Measurements from ENCODE around the gene C16orf86.
"Not testable (repeated sequence)": the region's sequence is repeated elsewhere in the genome, so short reads cannot be mapped to it uniquely, and the experiment has no call there.

Gene C16orf86

DNA sequence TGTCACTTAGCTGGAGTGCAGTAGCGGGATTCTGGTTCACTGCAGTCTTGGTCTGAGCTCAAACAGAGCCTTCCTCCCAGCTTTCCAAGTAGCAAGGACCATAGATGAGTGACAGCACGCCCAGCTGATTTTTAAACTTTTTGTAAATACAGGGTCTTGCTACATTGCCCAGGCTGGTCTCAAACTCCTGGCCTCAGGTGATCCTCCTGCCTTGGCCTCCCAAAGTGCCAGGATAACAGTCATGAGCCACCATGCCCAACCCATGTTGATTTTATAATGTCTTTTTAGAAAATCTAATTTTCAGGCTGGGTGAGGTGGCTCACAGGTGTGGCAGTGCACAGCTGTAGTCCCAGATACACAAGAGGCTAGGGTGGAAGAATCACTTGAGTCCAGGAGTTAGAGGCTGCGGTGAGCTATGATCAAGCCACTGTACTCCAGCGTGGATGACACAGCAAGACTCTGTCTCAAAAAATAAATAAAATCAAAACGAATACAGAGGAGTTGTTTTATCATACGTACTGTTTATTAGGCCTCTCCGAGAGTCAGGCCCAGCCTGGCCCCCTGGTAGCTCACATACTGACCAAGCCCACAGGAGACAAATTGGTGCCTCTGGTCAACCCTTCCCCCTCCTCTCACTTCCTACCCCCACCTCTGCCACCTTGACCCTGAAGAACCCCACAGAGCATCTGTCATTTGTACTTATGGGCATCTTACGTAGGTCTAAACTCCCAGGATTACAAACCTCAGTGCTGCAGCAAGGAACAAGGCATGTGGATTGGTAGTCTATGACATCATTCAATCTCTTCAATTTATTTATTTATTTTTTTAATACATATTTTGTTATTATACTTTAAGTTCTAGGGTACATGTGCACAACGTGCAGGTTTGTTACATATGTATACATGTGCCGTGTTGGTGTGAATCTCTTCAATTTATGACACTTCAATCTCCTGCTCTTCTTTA, 13.6 kb downstream of the C16orf86 start:
- H3K36me3 ChIP-seq = peaks cover 26% of the 10 kb centered on the region
- H3K27me3 ChIP-seq = no peaks in the 10 kb centered on the region
- peak overlapping the region; percentile 31 for H3K27ac ChIP-seq
- peaks cover 34 to 36% of the 10 kb centered on the region in 2 experiments for H3K4me1 ChIP-seq (ENCODE audit: control insufficient read depth in 1 of 2, insufficient read depth in 1 of 2, low read depth in 1 of 2, low read length in 1 of 2)
- H3K4me3 ChIP-seq (ENCODE audit: low read depth in 1 of 2, low read length in 1 of 2) = no peak overlapping the region
- TF ChIP-seq, protein P1, sequence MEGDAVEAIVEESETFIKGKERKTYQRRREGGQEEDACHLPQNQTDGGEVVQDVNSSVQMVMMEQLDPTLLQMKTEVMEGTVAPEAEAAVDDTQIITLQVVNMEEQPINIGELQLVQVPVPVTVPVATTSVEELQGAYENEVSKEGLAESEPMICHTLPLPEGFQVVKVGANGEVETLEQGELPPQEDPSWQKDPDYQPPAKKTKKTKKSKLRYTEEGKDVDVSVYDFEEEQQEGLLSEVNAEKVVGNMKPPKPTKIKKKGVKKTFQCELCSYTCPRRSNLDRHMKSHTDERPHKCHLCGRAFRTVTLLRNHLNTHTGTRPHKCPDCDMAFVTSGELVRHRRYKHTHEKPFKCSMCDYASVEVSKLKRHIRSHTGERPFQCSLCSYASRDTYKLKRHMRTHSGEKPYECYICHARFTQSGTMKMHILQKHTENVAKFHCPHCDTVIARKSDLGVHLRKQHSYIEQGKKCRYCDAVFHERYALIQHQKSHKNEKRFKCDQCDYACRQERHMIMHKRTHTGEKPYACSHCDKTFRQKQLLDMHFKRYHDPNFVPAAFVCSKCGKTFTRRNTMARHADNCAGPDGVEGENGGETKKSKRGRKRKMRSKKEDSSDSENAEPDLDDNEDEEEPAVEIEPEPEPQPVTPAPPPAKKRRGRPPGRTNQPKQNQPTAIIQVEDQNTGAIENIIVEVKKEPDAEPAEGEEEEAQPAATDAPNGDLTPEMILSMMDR (IDR thresholded peaks at IDR 0.05) = no peak
- no peaks in the 10 kb centered on the region for H3K9me3 ChIP-seq

DNA sequence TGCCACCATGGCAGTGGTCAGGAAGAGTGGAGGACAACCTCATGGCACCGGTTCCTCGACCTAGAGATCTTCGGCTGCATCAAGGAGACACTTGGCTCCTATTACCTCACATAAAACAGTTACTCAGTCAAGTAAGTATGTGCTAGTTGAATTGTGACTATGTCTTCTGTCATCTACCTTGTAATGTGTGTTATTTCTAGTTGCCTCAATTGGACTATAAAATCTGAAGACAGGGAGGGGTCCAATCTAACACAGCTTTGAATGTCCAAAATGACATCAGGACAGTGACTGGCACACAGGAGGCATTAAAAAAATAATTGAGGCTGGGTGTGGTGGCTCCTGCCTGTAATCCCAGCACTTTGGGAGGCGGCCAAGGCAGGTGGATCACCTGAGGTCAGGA, 17.2 kb downstream of the C16orf86 start:
- Histone ChIP-seq H3K4me1 (ENCODE audit: control insufficient read depth in 1 of 2, insufficient read depth in 1 of 2, low read depth in 1 of 2, low read length in 1 of 2) (peaks cover 61 to 63% of the 10 kb centered on the region in 2 experiments), H3K27me3 (no peaks in the 10 kb centered on the region), H3K4me3 (ENCODE audit: low read depth in 1 of 2, low read length in 1 of 2) (no peak overlapping the region), H3K27ac (peak overlapping the region; percentile 79), H3K9me3 (no peaks in the 10 kb centered on the region), H3K36me3 (peaks cover 13% of the 10 kb centered on the region)
- TF ChIP-seq, protein P1 (IDR thresholded peaks at IDR 0.05) = no peak

DNA sequence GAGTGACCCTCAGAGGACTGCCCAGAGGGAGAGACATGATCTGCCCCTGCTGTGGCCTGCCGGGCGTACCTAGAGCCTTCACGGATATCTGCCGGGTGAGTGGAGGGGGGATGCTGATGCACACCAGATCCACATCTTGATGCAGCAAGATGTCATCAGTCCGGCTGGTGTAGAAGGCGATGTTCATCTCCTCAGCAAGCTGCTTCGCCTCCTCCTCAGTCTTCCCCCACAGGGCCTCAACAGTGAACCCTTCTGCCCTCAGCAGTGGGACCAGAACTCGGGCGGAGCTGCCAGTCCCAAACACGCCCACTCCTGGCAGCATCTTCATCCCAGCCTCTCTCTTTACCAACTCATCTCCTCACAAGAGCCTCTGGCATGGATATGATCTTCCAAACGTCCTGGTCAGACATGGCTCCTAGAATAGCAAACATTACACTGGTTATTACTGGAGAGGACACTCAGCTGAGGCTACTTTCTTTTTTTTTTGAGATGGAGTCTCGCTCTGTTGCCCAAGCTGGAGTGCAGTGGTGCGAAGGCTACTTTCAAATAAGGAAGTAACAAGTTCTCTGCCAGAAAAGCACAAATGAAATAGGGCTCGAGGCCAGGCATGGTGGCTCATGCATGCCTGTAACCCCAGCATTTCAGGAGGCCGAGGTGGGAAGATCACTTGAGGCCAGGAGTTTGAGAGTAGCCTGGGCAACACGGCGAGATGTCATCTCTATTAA, 18.9 kb downstream of the C16orf86 start:
- Histone ChIP-seq H3K27ac (peak overlapping the region; percentile 79), H3K27me3 (no peaks in the 10 kb centered on the region), H3K4me3 (ENCODE audit: low read depth in 1 of 2, low read length in 1 of 2) (peak overlapping the region; percentile 15 to 18), H3K36me3 (peaks cover 5% of the 10 kb centered on the region), H3K4me1 (ENCODE audit: control insufficient read depth in 1 of 2, insufficient read depth in 1 of 2, low read depth in 1 of 2, low read length in 1 of 2) (peaks cover 78 to 80% of the 10 kb centered on the region in 2 experiments), H3K9me3 (no peaks in the 10 kb centered on the region)
- TF ChIP-seq, protein P1 (IDR thresholded peaks at IDR 0.05) = no peak

DNA sequence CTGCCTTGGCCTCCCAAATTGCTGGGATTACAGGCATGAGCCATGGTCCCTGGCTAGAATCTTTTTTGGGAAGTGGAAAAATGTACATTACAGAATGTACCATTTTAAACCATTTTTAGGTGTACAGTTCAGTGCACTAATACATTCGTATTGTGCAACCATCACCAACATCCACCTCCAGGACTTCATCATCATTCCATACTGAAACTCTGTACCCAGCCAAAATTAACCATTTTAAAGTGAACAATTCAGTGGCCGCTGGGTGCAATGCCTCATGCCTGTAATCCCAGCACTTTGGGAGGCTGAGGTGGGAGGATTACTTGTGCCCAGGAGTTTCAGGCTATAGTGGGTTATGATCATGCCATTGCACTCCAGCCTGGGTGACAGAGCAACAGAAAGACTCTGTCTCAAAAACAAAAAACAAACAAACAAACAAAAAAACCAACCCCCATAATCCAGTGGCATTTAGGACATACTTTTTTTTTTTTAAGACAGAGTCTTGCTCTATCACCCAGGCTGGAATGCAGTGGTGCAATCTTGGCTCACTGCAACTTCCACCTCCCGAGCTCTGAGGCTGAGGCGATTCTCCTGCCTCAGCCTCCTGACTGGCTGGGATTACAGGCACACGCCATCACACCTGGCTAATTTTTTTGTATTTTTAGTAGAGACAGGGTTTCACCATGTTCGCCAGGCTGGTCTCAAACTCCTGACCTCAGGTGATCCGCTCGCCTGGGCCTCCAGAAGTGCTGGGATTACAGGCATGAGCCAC, 27.1 kb downstream of the C16orf86 start:
- peaks cover 89 to 91% of the 10 kb centered on the region in 2 experiments for H3K4me1 ChIP-seq (ENCODE audit: control insufficient read depth in 1 of 2, insufficient read depth in 1 of 2, low read depth in 1 of 2, low read length in 1 of 2)
- not testable (repeated sequence) for H3K27me3 ChIP-seq; H3K36me3 ChIP-seq; H3K9me3 ChIP-seq; H3K4me3 ChIP-seq (ENCODE audit: low read depth in 1 of 2, low read length in 1 of 2)
- peak overlapping the region; percentile 52 for H3K27ac ChIP-seq

DNA sequence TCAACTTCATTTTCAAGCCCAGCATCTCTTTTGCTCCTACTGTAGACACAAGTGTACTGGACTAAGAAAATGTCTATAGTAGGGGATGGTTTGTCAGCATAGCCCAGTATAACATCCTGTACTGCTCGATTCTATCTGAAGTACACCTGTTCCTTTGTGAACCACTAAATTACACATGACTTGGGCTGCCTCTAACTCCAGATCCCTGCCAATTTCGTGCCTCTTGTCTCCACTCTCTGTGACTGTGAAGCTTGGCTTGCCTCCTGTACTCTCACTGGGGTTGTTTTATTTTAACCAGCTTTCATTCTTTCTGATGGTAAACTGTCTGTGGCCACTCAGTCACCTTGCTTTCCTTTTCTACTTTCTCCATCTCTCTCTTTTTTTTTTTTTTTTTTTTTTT, 28.0 kb downstream of the C16orf86 start:
- TF ChIP-seq, protein P1 (IDR thresholded peaks at IDR 0.05) = no peak
- Histone ChIP-seq H3K27me3 (no peaks in the 10 kb centered on the region), H3K4me3 (ENCODE audit: low read depth in 1 of 2, low read length in 1 of 2) (no peak overlapping the region), H3K9me3 (no peaks in the 10 kb centered on the region), H3K4me1 (ENCODE audit: control insufficient read depth in 1 of 2, insufficient read depth in 1 of 2, low read depth in 1 of 2, low read length in 1 of 2) (peaks cover 89 to 91% of the 10 kb centered on the region in 2 experiments), H3K27ac (peak overlapping the region; percentile 52), H3K36me3 (no peaks in the 10 kb centered on the region)
